K562 (cell line): ENCODE measurements around the gene ZZZ3. TPM values are rescaled to one million over a fixed set of nuclear protein-coding genes. Genes with fewer than 3 reads are reported as not detected.

Experiments used
- ASH1L ChIP-seq: fragments of 450-650 bp; IDR thresholded peaks from 2 replicates; pipeline ENCODE4 v1.6.1; 2018; ENCODE audit warnings: borderline replicate concordance, mild to moderate bottlenecking, low read depth; ENCODE audit not compliant: partially characterized antibody
- CCNT2 ChIP-seq: IDR thresholded peaks from 2 replicates; pipeline ENCODE4 v1.6.1; 2011; ENCODE audit warnings: borderline replicate concordance, low read depth, mild to moderate bottlenecking, moderate library complexity, mixed read lengths, low read length; ENCODE audit not compliant: insufficient read length; ENCODE audit errors: extremely low read depth
- CHD7 ChIP-seq: fragments of 200-600 bp; sonication (generic); IDR thresholded peaks from one replicate; pipeline ENCODE4 v1.6.1; 2012; ENCODE audit warnings: mild to moderate bottlenecking, low read depth, low read length, inconsistent platforms
- HBP1 ChIP-seq: fragments of 450-650 bp; formaldehyde crosslinking; IDR thresholded peaks from 2 replicates; pipeline ENCODE4 v1.4.0; 2022; ENCODE audit warnings: missing genetic modification characterization
- HNRNPL ChIP-seq: fragments of 200-400 bp; formaldehyde crosslinking; IDR thresholded peaks from 2 replicates; pipeline ENCODE4 v1.6.1; 2017; ENCODE audit warnings: low read depth, mild to moderate bottlenecking, low read length
- ILK ChIP-seq: fragments of 450-650 bp; IDR thresholded peaks from 2 replicates; pipeline ENCODE4 v1.6.1; 2016; ENCODE audit warnings: missing genetic modification characterization, low read depth, mild to moderate bottlenecking, missing compliant biosample characterization, moderate library complexity, borderline replicate concordance
- MECOM ChIP-seq: fragments of 250-450 bp; sonication (Bioruptor Pico); IDR thresholded peaks from 2 replicates; pipeline ENCODE4 v1.8.0; 2022; ENCODE audit warnings: inconsistent platforms
- SUPT5H ChIP-seq: fragments of 450-650 bp; IDR thresholded peaks from 2 replicates; pipeline ENCODE4 v1.6.1; 2016
- TEAD4 ChIP-seq, 2 experiments: sonication (generic) in 1 of 2; formaldehyde crosslinking in 1 of 2; IDR thresholded peaks; 2 replicates each; pipeline versions ENCODE4 v1.6.1 to v1.8.0; 2012 to 2022; ENCODE audit warnings: borderline replicate concordance in 1 of 2, inconsistent platforms in 1 of 2, low read length in 1 of 2, mild to moderate bottlenecking in 1 of 2, missing genetic modification reagents in 1 of 2
- VEZF1 ChIP-seq: fragments of 200-800 bp; sonication (Bioruptor generic); IDR thresholded peaks from 2 replicates; pipeline ENCODE4 v1.6.1; 2017; ENCODE audit warnings: missing genetic modification characterization, missing compliant biosample characterization
- YY1 ChIP-seq, 3 experiments: IDR thresholded peaks; 2 replicates each; pipeline ENCODE4 v1.6.1; 2011; ENCODE audit warnings: low read length in 2 of 3, mild to moderate bottlenecking in 2 of 3, moderate library complexity in 2 of 3, borderline replicate concordance in 1 of 3, control low read depth in 1 of 3, low read depth in 1 of 3; ENCODE audit not compliant: insufficient read depth in 3 of 3, insufficient replicate concordance in 2 of 3, control insufficient read depth in 1 of 3, insufficient read length in 1 of 3; ENCODE audit errors: extremely low read depth in 1 of 3
- polyA plus RNA-seq, 8 experiments: library from polyadenylated mRNA; depleted of rRNA in 4 of 8; stranded (reverse) in 5 of 8; unstranded in 3 of 8; fragments of >200 nt; fragmentation: Nextera tagmentation in 2 of 8; fragmentation: Illumina TruSeq in 1 of 8; extraction: Ambion mirVana in 2 of 8; extraction: Trizol in 1 of 8; gene quantifications; 2 replicates each; pipeline versions ENCODE4 v1.2.1 to v1.2.3, GENCODE V29; 2011 to 2014; ENCODE audit warnings: inconsistent platforms in 1 of 8, missing spikeins in 1 of 8
- total RNA-seq, 7 experiments: library from RNA; depleted of rRNA in 6 of 7; stranded (reverse); fragments of >200 nt in 6 of 7; fragmentation: Illumina TruSeq in 2 of 7; extraction: Trizol in 2 of 7; gene quantifications; 2 replicates each; pipeline versions ENCODE4 v1.2.1 to v1.2.3, GENCODE V29; 2011 to 2021; ENCODE audit warnings: low replicate concordance in 1 of 7

Gene ZZZ3
- total and polyA plus RNA-seq, 9 of the 15 experiments (the other 6 are each of a cell fraction or from before 2014, with no cell fraction given) = 13.9 to 64.0 (median 36.7) TPM

DNA sequence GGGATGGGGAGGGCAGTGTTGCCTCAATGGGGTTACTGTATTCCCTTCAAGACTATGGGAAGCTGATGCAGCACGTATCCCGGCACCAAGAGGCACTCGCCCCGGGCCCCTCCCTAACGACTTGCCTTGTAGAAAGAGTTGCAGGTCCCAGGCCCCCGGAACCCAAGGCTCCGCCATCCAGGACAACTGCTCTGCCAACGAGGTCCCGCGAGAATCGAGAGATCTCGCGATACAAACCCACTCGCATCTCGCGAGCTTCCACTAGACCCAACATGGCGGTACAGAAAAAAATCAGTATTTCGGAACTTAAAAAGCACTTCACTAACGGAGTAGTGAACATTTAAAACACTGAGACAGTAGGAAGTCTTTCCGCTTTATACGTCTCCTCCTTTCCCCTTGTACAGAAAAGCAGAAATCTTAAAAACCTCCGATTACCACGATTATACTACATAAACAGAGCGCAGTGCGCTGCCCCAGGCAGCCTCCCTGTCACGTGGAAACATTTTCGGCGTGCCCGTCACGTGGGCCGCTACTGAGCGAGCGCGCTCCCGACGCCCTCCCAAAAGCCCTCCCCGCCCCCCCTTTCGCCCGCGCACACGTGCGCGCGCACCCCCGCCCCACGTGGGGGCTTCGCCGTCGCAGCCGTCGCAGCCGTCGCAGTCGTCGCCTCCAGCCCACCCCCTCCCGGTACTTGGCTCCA lies at the start of gene ZZZ3 (continued):
- TF ChIP-seq CHD7 (no peak), ILK (tag) (no peak), YY1 (IDR thresholded peaks at IDR 0.05; ENCODE audit: borderline replicate concordance in 1 of 3, control insufficient read depth in 1 of 3, extremely low read depth in 1 of 3, insufficient read depth in 3 of 3, insufficient read length in 1 of 3, insufficient replicate concordance in 2 of 3, low read depth in 1 of 3, low read length in 2 of 3) (peak; percentile 74 to 91 (median 89)), HBP1 (CRISPR knock-in tag) (no peak), HNRNPL (no peak), MECOM (CRISPR knock-in tag) (no peak), CCNT2 (no peak), ASH1L (peak; percentile 80), TEAD4 (IDR thresholded peaks at IDR 0.05; ENCODE audit: low read length) (0 out of 2 replicates have a peak, but pooled peaks have one; percentile 13), TEAD4 (CRISPR knock-in tag; IDR thresholded peaks at IDR 0.05; ENCODE audit: borderline replicate concordance) (no peak), VEZF1 (peak; percentile 98), SUPT5H (peak; percentile 72)
